Measurements from ENCODE around the gene CHSY3. TPM values are rescaled to one million over a fixed set of nuclear protein-coding genes. Genes with fewer than 3 reads are reported as not detected.

Gene CHSY3
- total and polyA plus RNA-seq, 3 donors from 2014 or later, result 1.3 to 4.8 (median 2.4) TPM

GRCh38 chr5:130112246-130112645 is 208.0 kb downstream of the CHSY3 start:
- Histone ChIP-seq H3K4me3 (no peak overlapping the region), H3K27me3 (no peaks in the 10 kb centered on the region), H3K27ac (no peak overlapping the region), H3K36me3 (ENCODE audit: low read depth, missing control alignments) (no peaks in the 10 kb centered on the region), H3K9me3 (no peaks in the 10 kb centered on the region), H3K4me1 (no peaks in the 10 kb centered on the region)
- intact Hi-C loops (cut with DNase I; ENCODE audit: low total_unique reads), result no loop called here
- WGBS, 2 donors, result 82 to 94% methylated on average over 4 of the region's 4 CpGs
- no peak for TF ChIP-seq POLR2A (IDR thresholded peaks at IDR 0.05)
- TF ChIP-seq, protein P1, sequence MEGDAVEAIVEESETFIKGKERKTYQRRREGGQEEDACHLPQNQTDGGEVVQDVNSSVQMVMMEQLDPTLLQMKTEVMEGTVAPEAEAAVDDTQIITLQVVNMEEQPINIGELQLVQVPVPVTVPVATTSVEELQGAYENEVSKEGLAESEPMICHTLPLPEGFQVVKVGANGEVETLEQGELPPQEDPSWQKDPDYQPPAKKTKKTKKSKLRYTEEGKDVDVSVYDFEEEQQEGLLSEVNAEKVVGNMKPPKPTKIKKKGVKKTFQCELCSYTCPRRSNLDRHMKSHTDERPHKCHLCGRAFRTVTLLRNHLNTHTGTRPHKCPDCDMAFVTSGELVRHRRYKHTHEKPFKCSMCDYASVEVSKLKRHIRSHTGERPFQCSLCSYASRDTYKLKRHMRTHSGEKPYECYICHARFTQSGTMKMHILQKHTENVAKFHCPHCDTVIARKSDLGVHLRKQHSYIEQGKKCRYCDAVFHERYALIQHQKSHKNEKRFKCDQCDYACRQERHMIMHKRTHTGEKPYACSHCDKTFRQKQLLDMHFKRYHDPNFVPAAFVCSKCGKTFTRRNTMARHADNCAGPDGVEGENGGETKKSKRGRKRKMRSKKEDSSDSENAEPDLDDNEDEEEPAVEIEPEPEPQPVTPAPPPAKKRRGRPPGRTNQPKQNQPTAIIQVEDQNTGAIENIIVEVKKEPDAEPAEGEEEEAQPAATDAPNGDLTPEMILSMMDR (IDR thresholded peaks at IDR 0.05), result no peak
- no peak for DNase-seq

DNA sequence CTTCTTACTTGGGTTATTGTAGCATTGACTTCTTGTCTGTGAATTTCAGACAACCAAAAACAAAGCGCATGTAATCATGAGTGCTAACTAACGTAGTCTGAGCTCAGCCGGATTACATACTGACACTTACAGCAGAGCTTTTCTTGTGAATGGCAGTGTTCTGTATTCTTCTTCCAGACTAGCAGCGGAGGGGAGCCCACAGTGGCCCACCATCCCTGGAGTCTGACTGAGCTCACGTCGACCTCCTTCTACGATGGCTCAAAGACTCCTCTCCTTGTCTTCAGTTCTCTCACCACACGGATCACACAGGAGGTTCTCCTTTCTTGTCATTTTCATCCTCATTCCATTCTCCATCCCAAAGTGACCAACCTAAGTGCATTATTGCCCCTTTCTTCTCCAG is 211.4 kb downstream of the CHSY3 start:
- TF ChIP-seq, protein P1 (IDR thresholded peaks at IDR 0.05), result no peak
- no peak for TF ChIP-seq POLR2A (IDR thresholded peaks at IDR 0.05)
- no peak overlapping the region for H3K4me3 ChIP-seq
- no peak overlapping the region for H3K27ac ChIP-seq
- H3K4me1 ChIP-seq, result no peaks in the 10 kb centered on the region
- intact Hi-C loops (cut with DNase I; ENCODE audit: low total_unique reads), result no loop called here
- WGBS, 2 donors, result 83% methylated on average over 8 of the region's 8 CpGs
- H3K9me3 ChIP-seq, result no peaks in the 10 kb centered on the region
- no peaks in the 10 kb centered on the region for H3K27me3 ChIP-seq
- H3K36me3 ChIP-seq (ENCODE audit: low read depth, missing control alignments), result no peaks in the 10 kb centered on the region
- no peak for DNase-seq

- WGBS, 2 donors, result 56 to 61% methylated on average over 5 of the region's 5 CpGs
- DNase-seq, result no peak
- H3K4me3 ChIP-seq, result no peak overlapping the region
- H3K27me3 ChIP-seq, result no peaks in the 10 kb centered on the region
- no peak overlapping the region for H3K27ac ChIP-seq
- intact Hi-C loops (cut with DNase I; ENCODE audit: low total_unique reads), result no loop called here
- TF ChIP-seq, protein P1 (IDR thresholded peaks at IDR 0.05), result no peak
- TF ChIP-seq POLR2A (IDR thresholded peaks at IDR 0.05), result no peak
- H3K9me3 ChIP-seq, result no peaks in the 10 kb centered on the region
- no peaks in the 10 kb centered on the region for H3K4me1 ChIP-seq
- H3K36me3 ChIP-seq (ENCODE audit: low read depth, missing control alignments), result no peaks in the 10 kb centered on the region
These were observed 212.2 kb downstream of the CHSY3 start for GRCh38 chr5:130116462-130116861.

DNA sequence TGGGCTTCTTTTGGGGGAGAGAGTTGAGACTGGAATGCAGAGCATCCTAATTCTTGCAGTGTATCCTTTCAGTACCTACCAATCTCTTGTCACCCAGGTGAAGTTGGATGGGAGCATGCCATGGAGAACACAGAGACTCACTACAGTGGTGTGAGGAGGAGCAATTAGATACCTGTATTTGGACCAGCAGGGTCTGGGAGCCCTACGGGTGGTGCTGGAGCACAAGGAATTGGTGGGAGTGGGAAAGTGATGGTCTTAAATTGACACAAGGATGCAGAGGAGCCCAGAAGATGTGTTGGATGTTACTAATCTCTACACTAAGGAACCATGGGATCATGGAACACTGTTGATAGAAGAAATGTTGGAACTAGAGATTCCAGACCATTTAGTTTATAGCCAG is 212.7 kb downstream of the CHSY3 start:
- intact Hi-C loops (cut with DNase I; ENCODE audit: low total_unique reads), result no loop called here
- H3K27ac ChIP-seq, result no peak overlapping the region
- H3K36me3 ChIP-seq (ENCODE audit: low read depth, missing control alignments), result no peaks in the 10 kb centered on the region
- no peak for TF ChIP-seq POLR2A (IDR thresholded peaks at IDR 0.05)
- TF ChIP-seq, protein P1 (IDR thresholded peaks at IDR 0.05), result no peak
- H3K4me1 ChIP-seq, result no peaks in the 10 kb centered on the region
- WGBS, 2 donors, result 92 to 95% methylated on average over 1 of the region's 1 CpG
- no peak for DNase-seq
- no peak overlapping the region for H3K4me3 ChIP-seq
- H3K27me3 ChIP-seq, result no peaks in the 10 kb centered on the region
- no peaks in the 10 kb centered on the region for H3K9me3 ChIP-seq

GRCh38 chr5:130126746-130127145 is 222.5 kb downstream of the CHSY3 start:
- WGBS, 2 donors, result 92 to 95% methylated on average over 1 of the region's 1 CpG

More at GRCh38 chr5:130126746-130127145, 222.5 kb downstream of the CHSY3 start:
- no peak for TF ChIP-seq POLR2A (IDR thresholded peaks at IDR 0.05)
- TF ChIP-seq, protein P1 (IDR thresholded peaks at IDR 0.05), result no peak
- Histone ChIP-seq H3K36me3 (ENCODE audit: low read depth, missing control alignments) (no peaks in the 10 kb centered on the region), H3K4me1 (no peaks in the 10 kb centered on the region), H3K27me3 (no peaks in the 10 kb centered on the region), H3K9me3 (no peaks in the 10 kb centered on the region), H3K4me3 (no peak overlapping the region), H3K27ac (no peak overlapping the region)
- intact Hi-C loops (cut with DNase I; ENCODE audit: low total_unique reads), result no loop called here
- DNase-seq, result no peak
